Measurements from ENCODE around the gene COL20A1. TPM values are rescaled to one million over a fixed set of nuclear protein-coding genes. Genes with fewer than 3 reads are reported as not detected.
"Not testable (repeated sequence)": the region's sequence is repeated elsewhere in the genome, so short reads cannot be mapped to it uniquely, and the experiment has no call there.

Gene COL20A1
- total RNA-seq, 1 donor from 2014 or later = 0.25 TPM

GRCh38 chr20:63332488-63333240 lies 39.7 kb downstream of the COL20A1 start:
- H3K27me3 Mint-ChIP-seq (ENCODE audit: low read depth) = peaks cover 13% of the 10 kb centered on the region
- H3K27ac Mint-ChIP-seq = no peak overlapping the region
- TF ChIP-seq, protein P1, sequence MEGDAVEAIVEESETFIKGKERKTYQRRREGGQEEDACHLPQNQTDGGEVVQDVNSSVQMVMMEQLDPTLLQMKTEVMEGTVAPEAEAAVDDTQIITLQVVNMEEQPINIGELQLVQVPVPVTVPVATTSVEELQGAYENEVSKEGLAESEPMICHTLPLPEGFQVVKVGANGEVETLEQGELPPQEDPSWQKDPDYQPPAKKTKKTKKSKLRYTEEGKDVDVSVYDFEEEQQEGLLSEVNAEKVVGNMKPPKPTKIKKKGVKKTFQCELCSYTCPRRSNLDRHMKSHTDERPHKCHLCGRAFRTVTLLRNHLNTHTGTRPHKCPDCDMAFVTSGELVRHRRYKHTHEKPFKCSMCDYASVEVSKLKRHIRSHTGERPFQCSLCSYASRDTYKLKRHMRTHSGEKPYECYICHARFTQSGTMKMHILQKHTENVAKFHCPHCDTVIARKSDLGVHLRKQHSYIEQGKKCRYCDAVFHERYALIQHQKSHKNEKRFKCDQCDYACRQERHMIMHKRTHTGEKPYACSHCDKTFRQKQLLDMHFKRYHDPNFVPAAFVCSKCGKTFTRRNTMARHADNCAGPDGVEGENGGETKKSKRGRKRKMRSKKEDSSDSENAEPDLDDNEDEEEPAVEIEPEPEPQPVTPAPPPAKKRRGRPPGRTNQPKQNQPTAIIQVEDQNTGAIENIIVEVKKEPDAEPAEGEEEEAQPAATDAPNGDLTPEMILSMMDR (IDR thresholded peaks at IDR 0.05; ENCODE audit: unreplicated experiment) = no peak
- no peak for DNase-seq (ENCODE audit: low spot score in 2 of 2, unreplicated experiment in 2 of 2)
- H3K4me3 Mint-ChIP-seq = no peak overlapping the region
- peaks cover 15% of the 10 kb centered on the region for H3K4me1 Mint-ChIP-seq
- peaks cover 7% of the 10 kb centered on the region for H3K9me3 Mint-ChIP-seq
- peaks cover 3% of the 10 kb centered on the region for H3K36me3 Mint-ChIP-seq

GRCh38 chr20:63333241-63333836 lies 40.4 kb downstream of the COL20A1 start:
- peaks cover 18% of the 10 kb centered on the region for H3K27me3 Mint-ChIP-seq (ENCODE audit: low read depth)
- H3K27ac Mint-ChIP-seq = no peak overlapping the region
- TF ChIP-seq, protein P1 (IDR thresholded peaks at IDR 0.05; ENCODE audit: unreplicated experiment) = no peak
- H3K9me3 Mint-ChIP-seq = peaks cover 7% of the 10 kb centered on the region
- no peak for DNase-seq (ENCODE audit: low spot score in 2 of 2, unreplicated experiment in 2 of 2)
- H3K4me1 Mint-ChIP-seq = peaks cover 19% of the 10 kb centered on the region
- peaks cover 3% of the 10 kb centered on the region for H3K36me3 Mint-ChIP-seq
- H3K4me3 Mint-ChIP-seq = no peak overlapping the region

- Mint-ChIP-seq H3K36me3 (peaks cover 3% of the 10 kb centered on the region), H3K4me1 (peaks cover 20% of the 10 kb centered on the region), H3K27ac (no peak overlapping the region), H3K4me3 (no peak overlapping the region), H3K27me3 (ENCODE audit: low read depth) (peaks cover 27% of the 10 kb centered on the region), H3K9me3 (peaks cover 7% of the 10 kb centered on the region)
- DNase-seq (ENCODE audit: low spot score in 2 of 2, unreplicated experiment in 2 of 2) = no peak
- TF ChIP-seq, protein P1 (IDR thresholded peaks at IDR 0.05; ENCODE audit: unreplicated experiment) = no peak
These were observed 41.4 kb downstream of the COL20A1 start for GRCh38 chr20:63334356-63334755.

DNA sequence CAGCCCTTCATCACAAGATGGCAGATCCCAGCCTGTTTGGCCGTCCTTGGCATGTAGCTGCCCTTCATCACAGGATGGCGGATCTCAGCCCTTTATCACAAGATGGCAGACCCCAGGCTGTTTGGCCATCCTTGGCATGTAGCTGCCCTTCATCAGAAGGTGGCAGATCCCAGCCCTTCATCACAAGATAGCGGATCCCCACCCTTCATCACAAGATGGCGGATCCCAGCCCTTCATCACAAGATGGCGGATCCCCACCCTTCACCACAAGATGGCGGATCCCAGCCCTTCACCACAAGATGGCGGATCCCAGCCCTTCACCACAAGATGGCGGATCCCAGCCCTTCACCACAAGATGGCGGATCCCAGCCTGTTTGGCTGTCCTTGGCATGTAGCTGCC lies 42.1 kb downstream of the COL20A1 start:
- not testable (repeated sequence) for H3K4me3 Mint-ChIP-seq; H3K36me3 Mint-ChIP-seq; DNase-seq (ENCODE audit: low spot score in 2 of 2, unreplicated experiment in 2 of 2); H3K27ac Mint-ChIP-seq; H3K9me3 Mint-ChIP-seq
- H3K4me1 Mint-ChIP-seq = peaks cover 20% of the 10 kb centered on the region
- H3K27me3 Mint-ChIP-seq (ENCODE audit: low read depth) = peaks cover 28% of the 10 kb centered on the region

- H3K27me3 Mint-ChIP-seq (ENCODE audit: low read depth) = peaks cover 29% of the 10 kb centered on the region
- H3K4me3 Mint-ChIP-seq = no peak overlapping the region
- H3K36me3 Mint-ChIP-seq = peaks cover 3% of the 10 kb centered on the region
- H3K27ac Mint-ChIP-seq = no peak overlapping the region
- TF ChIP-seq, protein P1 (IDR thresholded peaks at IDR 0.05; ENCODE audit: unreplicated experiment) = no peak
- no peak for DNase-seq (ENCODE audit: low spot score in 2 of 2, unreplicated experiment in 2 of 2)
- H3K4me1 Mint-ChIP-seq = peaks cover 18% of the 10 kb centered on the region
- peaks cover 7% of the 10 kb centered on the region for H3K9me3 Mint-ChIP-seq
These were observed 42.7 kb downstream of the COL20A1 start for GRCh38 chr20:63335711-63336110.

DNA sequence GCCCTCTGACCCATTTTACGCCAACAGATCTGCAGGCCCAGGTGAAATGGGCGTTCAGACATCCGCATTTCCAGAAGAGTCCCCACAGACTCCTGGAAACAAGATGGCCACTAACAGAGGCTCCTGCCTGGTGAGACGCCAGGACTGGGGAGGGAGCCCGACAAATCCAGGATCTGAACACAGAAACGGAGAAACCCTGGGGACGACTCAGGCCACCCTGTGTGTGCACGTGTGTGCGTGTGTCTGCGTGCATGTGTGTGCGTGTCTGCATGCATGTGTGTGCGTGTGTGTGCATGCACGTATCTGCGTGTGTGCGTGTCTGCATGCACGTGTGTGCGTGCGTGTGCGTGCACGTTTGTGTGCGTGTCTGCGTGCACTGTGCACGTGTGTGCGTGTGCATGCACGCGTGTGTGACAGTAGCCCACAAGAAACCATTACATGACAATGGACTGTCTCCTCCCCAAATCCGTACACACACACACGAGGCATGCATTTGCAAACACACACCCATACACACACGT lies 43.3 kb downstream of the COL20A1 start:
- Mint-ChIP-seq H3K4me3 (no peak overlapping the region), H3K36me3 (peaks cover 3% of the 10 kb centered on the region), H3K27ac (no peak overlapping the region), H3K4me1 (peaks cover 13% of the 10 kb centered on the region), H3K9me3 (peaks cover 7% of the 10 kb centered on the region), H3K27me3 (ENCODE audit: low read depth) (peaks cover 34% of the 10 kb centered on the region)
- DNase-seq (ENCODE audit: low spot score in 2 of 2, unreplicated experiment in 2 of 2) = no peak
- TF ChIP-seq, protein P1 (IDR thresholded peaks at IDR 0.05; ENCODE audit: unreplicated experiment) = no peak
